ENCODE results near the gene NTNG1. TPM values are rescaled to one million over a fixed set of nuclear protein-coding genes. Genes with fewer than 3 reads are reported as not detected.

NTNG1 gene
- total RNA-seq, 2 experiments from 2014 or later = not detected

- CTCF ChIA-PET = no interaction called here
These were observed 24.5 kb upstream of the NTNG1 start for GRCh38 chr1:107116306-107116790.

DNA sequence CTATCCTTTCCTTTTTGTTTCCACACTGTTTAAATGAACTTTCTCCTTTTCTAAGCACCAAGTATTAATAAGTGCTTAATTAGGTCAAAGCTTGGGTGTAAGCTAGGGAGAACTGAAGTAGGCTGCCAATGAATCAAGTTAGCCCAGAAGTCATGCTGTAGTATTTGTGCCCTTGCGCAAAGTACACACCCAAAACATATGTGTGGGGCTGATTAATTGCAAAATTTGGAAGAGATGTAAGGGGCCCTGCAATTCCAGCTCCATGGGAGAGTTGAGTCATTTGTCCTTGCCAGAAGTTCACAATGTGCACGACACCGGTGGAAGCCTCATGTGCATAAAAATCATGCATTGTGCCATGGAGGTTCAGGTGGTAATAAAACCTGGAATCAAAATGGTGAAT is 18.6 kb upstream of the NTNG1 start:
- Mint-ChIP-seq H3K27ac (no peak overlapping the region), H3K4me3 (no peak overlapping the region), H3K27me3 (peaks cover 43% of the 10 kb centered on the region), H3K4me1 (ENCODE audit: low read depth) (no peaks in the 10 kb centered on the region), H3K9me3 (no peaks in the 10 kb centered on the region), H3K36me3 (ENCODE audit: low read depth) (no peaks in the 10 kb centered on the region)
- intact Hi-C loops (cut with DNase I, micrococcal nuclease) = no loop called here
- no peaks in the 10 kb centered on the region for H3K9me3 ChIP-seq (ENCODE audit: control insufficient read depth in 1 of 2, insufficient read depth in 1 of 2, low read length in 2 of 2)
- ATAC-seq (ENCODE audit: poor library complexity) (no peak), DNase-seq (no peak)
- ChIA-PET POLR2A (no interaction called here), CTCF (no interaction called here)
- H3K4me3 ChIP-seq (ENCODE audit: low read length) = no peak overlapping the region
- H3K27me3 ChIP-seq (ENCODE audit: control insufficient read depth in 1 of 2, insufficient read depth in 2 of 2, low read length in 2 of 2) = peaks cover 0 to 4% of the 10 kb centered on the region in 2 experiments
- H3K36me3 ChIP-seq (ENCODE audit: insufficient read depth, low read length) = no peaks in the 10 kb centered on the region
- no peak overlapping the region for H3K27ac ChIP-seq (ENCODE audit: low read depth in 1 of 2, low read length in 2 of 2)
- H3K4me1 ChIP-seq (ENCODE audit: insufficient read depth, low read length) = no peaks in the 10 kb centered on the region
- TF ChIP-seq, protein P1, sequence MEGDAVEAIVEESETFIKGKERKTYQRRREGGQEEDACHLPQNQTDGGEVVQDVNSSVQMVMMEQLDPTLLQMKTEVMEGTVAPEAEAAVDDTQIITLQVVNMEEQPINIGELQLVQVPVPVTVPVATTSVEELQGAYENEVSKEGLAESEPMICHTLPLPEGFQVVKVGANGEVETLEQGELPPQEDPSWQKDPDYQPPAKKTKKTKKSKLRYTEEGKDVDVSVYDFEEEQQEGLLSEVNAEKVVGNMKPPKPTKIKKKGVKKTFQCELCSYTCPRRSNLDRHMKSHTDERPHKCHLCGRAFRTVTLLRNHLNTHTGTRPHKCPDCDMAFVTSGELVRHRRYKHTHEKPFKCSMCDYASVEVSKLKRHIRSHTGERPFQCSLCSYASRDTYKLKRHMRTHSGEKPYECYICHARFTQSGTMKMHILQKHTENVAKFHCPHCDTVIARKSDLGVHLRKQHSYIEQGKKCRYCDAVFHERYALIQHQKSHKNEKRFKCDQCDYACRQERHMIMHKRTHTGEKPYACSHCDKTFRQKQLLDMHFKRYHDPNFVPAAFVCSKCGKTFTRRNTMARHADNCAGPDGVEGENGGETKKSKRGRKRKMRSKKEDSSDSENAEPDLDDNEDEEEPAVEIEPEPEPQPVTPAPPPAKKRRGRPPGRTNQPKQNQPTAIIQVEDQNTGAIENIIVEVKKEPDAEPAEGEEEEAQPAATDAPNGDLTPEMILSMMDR (IDR thresholded peaks at IDR 0.05) = no peak

More at GRCh38 chr1:107116306-107116790, 24.5 kb upstream of the NTNG1 start:
- Histone ChIP-seq H3K27me3 (ENCODE audit: control insufficient read depth in 1 of 2, insufficient read depth in 2 of 2, low read length in 2 of 2) (no peaks in the 10 kb centered on the region), H3K9me3 (ENCODE audit: control insufficient read depth in 1 of 2, insufficient read depth in 1 of 2, low read length in 2 of 2) (no peaks in the 10 kb centered on the region), H3K36me3 (ENCODE audit: insufficient read depth, low read length) (no peaks in the 10 kb centered on the region), H3K4me1 (ENCODE audit: insufficient read depth, low read length) (no peaks in the 10 kb centered on the region), H3K4me3 (ENCODE audit: low read length) (no peak overlapping the region), H3K27ac (ENCODE audit: low read depth in 1 of 2, low read length in 2 of 2) (no peak overlapping the region)
- POLR2A ChIA-PET = no interaction called here
- no peak for DNase-seq
- H3K27ac Mint-ChIP-seq = no peak overlapping the region
- H3K4me3 Mint-ChIP-seq = no peak overlapping the region
- H3K36me3 Mint-ChIP-seq (ENCODE audit: low read depth) = no peaks in the 10 kb centered on the region
- H3K9me3 Mint-ChIP-seq = no peaks in the 10 kb centered on the region
- TF ChIP-seq, protein P1 (IDR thresholded peaks at IDR 0.05) = no peak
- no peaks in the 10 kb centered on the region for H3K4me1 Mint-ChIP-seq (ENCODE audit: low read depth)
- intact Hi-C loops (cut with DNase I, micrococcal nuclease) = no loop called here
- peaks cover 62% of the 10 kb centered on the region for H3K27me3 Mint-ChIP-seq
- ATAC-seq (ENCODE audit: poor library complexity) = no peak

DNA sequence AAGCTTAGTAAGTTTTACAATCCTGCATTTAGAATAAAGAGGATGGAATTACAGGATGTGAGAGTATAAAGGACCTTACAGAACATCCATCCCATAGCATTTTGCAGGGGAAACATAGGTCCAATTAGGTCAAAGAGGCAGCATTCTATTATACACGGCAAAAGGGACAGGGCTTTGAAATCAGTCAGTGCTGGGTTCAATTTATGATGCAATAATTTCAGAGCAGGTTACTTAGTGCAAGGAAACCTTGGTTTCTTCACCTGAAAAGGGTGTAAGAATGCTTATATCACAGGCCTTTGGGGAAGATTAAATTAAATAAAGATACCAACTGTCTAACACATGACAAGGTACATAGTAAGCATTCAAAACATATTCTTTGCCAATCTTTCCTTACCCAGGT is 17.1 kb upstream of the NTNG1 start:
- H3K27me3 Mint-ChIP-seq = peaks cover 42% of the 10 kb centered on the region
- ChIA-PET CTCF (no interaction called here), POLR2A (no interaction called here)
- no peak overlapping the region for H3K4me3 Mint-ChIP-seq
- ATAC-seq (ENCODE audit: poor library complexity) (no peak), DNase-seq (no peak)
- peaks cover 0 to 4% of the 10 kb centered on the region in 2 experiments for H3K27me3 ChIP-seq (ENCODE audit: control insufficient read depth in 1 of 2, insufficient read depth in 2 of 2, low read length in 2 of 2)
- intact Hi-C loops (cut with DNase I, micrococcal nuclease) = no loop called here
- H3K36me3 ChIP-seq (ENCODE audit: insufficient read depth, low read length) = no peaks in the 10 kb centered on the region
- no peak overlapping the region for H3K27ac Mint-ChIP-seq
- no peak overlapping the region for H3K4me3 ChIP-seq (ENCODE audit: low read length)
- H3K36me3 Mint-ChIP-seq (ENCODE audit: low read depth) = no peaks in the 10 kb centered on the region
- H3K4me1 Mint-ChIP-seq (ENCODE audit: low read depth) = no peaks in the 10 kb centered on the region
- H3K9me3 ChIP-seq (ENCODE audit: control insufficient read depth in 1 of 2, insufficient read depth in 1 of 2, low read length in 2 of 2) = no peaks in the 10 kb centered on the region
- TF ChIP-seq, protein P1 (IDR thresholded peaks at IDR 0.05) = no peak
- H3K4me1 ChIP-seq (ENCODE audit: insufficient read depth, low read length) = no peaks in the 10 kb centered on the region
- no peak overlapping the region for H3K27ac ChIP-seq (ENCODE audit: low read depth in 1 of 2, low read length in 2 of 2)
- H3K9me3 Mint-ChIP-seq = no peaks in the 10 kb centered on the region

Measured in CD4-positive, alpha-beta T cell (primary cell).